ENCODE results near the gene DYRK2. TPM values are rescaled to one million over a fixed set of nuclear protein-coding genes. Genes with fewer than 3 reads are reported as not detected.

DYRK2 gene
- total RNA-seq, 1 experiment from 2014 or later, result 28.6 TPM

DNA sequence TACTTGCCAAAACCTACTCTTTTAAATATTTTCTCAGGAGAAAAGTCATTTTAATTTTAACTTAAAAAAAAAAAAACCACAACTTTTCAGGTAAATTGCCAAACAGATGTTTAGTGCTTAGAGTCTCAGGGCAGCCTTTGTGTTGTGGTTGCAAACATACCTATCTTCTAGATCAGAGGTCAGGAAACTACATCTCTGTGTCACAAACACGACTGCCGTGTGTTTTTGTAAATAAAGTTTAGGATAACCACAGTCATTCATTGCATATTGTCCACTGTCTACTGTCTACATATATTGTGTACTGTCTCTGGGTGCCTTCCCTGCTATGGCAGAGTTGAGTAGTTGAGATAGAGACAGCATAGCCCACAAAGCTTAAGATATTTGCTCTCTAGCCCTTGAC is 48.9 kb downstream of the DYRK2 start:
- TF ChIP-seq, protein P1, sequence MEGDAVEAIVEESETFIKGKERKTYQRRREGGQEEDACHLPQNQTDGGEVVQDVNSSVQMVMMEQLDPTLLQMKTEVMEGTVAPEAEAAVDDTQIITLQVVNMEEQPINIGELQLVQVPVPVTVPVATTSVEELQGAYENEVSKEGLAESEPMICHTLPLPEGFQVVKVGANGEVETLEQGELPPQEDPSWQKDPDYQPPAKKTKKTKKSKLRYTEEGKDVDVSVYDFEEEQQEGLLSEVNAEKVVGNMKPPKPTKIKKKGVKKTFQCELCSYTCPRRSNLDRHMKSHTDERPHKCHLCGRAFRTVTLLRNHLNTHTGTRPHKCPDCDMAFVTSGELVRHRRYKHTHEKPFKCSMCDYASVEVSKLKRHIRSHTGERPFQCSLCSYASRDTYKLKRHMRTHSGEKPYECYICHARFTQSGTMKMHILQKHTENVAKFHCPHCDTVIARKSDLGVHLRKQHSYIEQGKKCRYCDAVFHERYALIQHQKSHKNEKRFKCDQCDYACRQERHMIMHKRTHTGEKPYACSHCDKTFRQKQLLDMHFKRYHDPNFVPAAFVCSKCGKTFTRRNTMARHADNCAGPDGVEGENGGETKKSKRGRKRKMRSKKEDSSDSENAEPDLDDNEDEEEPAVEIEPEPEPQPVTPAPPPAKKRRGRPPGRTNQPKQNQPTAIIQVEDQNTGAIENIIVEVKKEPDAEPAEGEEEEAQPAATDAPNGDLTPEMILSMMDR (conservative IDR thresholded peaks at IDR 0.05; ENCODE audit: low read depth, low read length), result no peak
- no peak for TF ChIP-seq EZH2 (IDR thresholded peaks at IDR 0.05; ENCODE audit: borderline replicate concordance, low read depth, low read length, poor library complexity, severe bottlenecking)
- no peak overlapping the region for H3K27ac ChIP-seq (ENCODE audit: low read depth, low read length, poor library complexity, severe bottlenecking)
- H3K4me1 ChIP-seq (ENCODE audit: insufficient read depth, low read length, poor library complexity, severe bottlenecking), result no peaks in the 10 kb centered on the region
- CTCF ChIA-PET, result no interaction called here
- POLR2A ChIA-PET (ENCODE audit: low non-redundant PET), result no interaction called here
- BruUV-seq (replicated peaks), result no TSS peak
- no peaks in the 10 kb centered on the region for H3K27me3 ChIP-seq (replicated peaks; ENCODE audit: insufficient read depth, low read depth, low read length, poor library complexity)
- no peaks in the 10 kb centered on the region for H3K36me3 ChIP-seq (ENCODE audit: insufficient read depth, low read length, poor library complexity, severe bottlenecking)
- intact Hi-C loops (cut with micrococcal nuclease; ENCODE audit: unreplicated experiment), result no loop called here
- DNase-seq (ENCODE audit: low spot score), result no peak
- H3K4me3 ChIP-seq (ENCODE audit: low read depth, low read length, poor library complexity, severe bottlenecking), result no peak overlapping the region
- H3K9me3 ChIP-seq (ENCODE audit: low read depth, low read length, poor library complexity, severe bottlenecking), result no peaks in the 10 kb centered on the region

DNA sequence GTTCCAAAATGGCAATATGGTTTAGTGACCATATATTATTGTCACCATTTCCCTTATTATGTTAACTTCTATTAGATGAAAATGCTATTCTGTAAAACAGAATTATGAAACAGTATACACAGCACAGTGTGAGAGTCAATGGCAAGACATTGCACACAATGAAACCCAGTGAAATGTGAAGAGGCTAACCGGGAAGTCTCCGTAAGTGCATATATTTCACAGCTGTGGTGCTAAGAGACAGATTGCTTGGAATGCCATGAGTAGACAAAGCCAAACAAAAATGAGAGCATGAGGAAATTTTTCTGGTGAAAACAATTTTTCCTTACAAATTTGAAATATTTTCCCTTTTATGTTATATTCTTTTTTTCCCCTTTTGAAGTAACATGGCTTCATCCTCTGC is 49.4 kb downstream of the DYRK2 start:
- no TSS peak for BruUV-seq (replicated peaks)

DNA sequence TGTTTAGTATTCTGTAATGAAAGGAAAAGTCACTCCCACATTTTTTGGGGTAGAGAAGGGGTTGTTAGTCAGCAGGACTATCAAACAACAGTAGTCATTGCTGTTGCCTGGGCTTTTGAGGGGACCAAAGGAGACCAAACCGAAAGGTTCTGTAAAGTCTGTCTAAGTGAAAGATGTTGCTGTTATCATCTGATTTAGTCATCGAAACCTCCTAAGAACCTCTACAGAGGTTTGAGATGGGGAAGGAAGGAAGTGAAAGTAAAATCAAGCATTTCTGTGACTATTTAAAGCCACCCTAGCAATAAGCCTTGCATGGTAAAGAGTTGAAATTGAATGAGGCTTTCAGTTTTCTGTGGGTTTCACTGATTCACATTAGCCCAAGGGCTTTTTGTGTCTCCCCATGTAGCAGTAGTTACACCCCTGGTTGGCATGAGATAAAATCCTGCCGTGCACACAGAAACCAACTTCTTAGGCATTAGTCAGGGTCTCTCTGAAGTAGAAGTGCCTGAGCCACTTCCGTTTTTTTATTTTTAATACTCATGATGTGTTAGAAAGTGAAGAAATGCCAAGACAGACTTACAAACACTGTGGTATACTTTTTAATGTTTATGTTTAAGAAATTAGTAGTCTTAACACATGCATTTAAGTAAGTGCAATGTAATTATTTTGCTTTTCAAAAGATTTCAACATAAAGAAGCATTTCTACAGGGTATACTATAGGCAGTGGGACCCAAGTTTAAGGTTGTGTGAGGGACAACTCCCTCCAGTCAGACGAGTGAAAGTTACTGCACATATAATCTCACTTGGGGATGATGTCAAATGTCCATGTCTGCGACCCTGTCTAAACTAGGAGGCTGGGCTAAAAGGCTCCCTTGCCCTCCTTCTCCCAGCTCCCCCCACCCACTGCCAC is 50.4 kb downstream of the DYRK2 start:
- Histone ChIP-seq H3K4me1 (ENCODE audit: insufficient read depth, low read length, poor library complexity, severe bottlenecking) (no peaks in the 10 kb centered on the region), H3K4me3 (ENCODE audit: low read depth, low read length, poor library complexity, severe bottlenecking) (no peak overlapping the region), H3K27ac (ENCODE audit: low read depth, low read length, poor library complexity, severe bottlenecking) (no peak overlapping the region), H3K36me3 (ENCODE audit: insufficient read depth, low read length, poor library complexity, severe bottlenecking) (no peaks in the 10 kb centered on the region), H3K27me3 (replicated peaks; ENCODE audit: insufficient read depth, low read depth, low read length, poor library complexity) (no peaks in the 10 kb centered on the region), H3K9me3 (ENCODE audit: low read depth, low read length, poor library complexity, severe bottlenecking) (no peaks in the 10 kb centered on the region)
- ChIA-PET POLR2A (ENCODE audit: low non-redundant PET) (no interaction called here), CTCF (no interaction called here)
- BruUV-seq (replicated peaks), result no TSS peak
- intact Hi-C loops (cut with micrococcal nuclease; ENCODE audit: unreplicated experiment), result no loop called here
- TF ChIP-seq, protein P1 (conservative IDR thresholded peaks at IDR 0.05; ENCODE audit: low read depth, low read length), result no peak
- TF ChIP-seq EZH2 (IDR thresholded peaks at IDR 0.05; ENCODE audit: borderline replicate concordance, low read depth, low read length, poor library complexity, severe bottlenecking), result no peak
- DNase-seq (ENCODE audit: low spot score), result no peak

More for the DNA sequence above, 49.4 kb downstream of the DYRK2 start:
- H3K4me1 ChIP-seq (ENCODE audit: insufficient read depth, low read length, poor library complexity, severe bottlenecking), result no peaks in the 10 kb centered on the region
- H3K4me3 ChIP-seq (ENCODE audit: low read depth, low read length, poor library complexity, severe bottlenecking), result no peak overlapping the region
- no peaks in the 10 kb centered on the region for H3K9me3 ChIP-seq (ENCODE audit: low read depth, low read length, poor library complexity, severe bottlenecking)
- no peaks in the 10 kb centered on the region for H3K36me3 ChIP-seq (ENCODE audit: insufficient read depth, low read length, poor library complexity, severe bottlenecking)
- DNase-seq (ENCODE audit: low spot score), result no peak
- no peak overlapping the region for H3K27ac ChIP-seq (ENCODE audit: low read depth, low read length, poor library complexity, severe bottlenecking)
- TF ChIP-seq, protein P1 (conservative IDR thresholded peaks at IDR 0.05; ENCODE audit: low read depth, low read length), result no peak
- no peak for TF ChIP-seq EZH2 (IDR thresholded peaks at IDR 0.05; ENCODE audit: borderline replicate concordance, low read depth, low read length, poor library complexity, severe bottlenecking)
- intact Hi-C loops (cut with micrococcal nuclease; ENCODE audit: unreplicated experiment), result no loop called here
- H3K27me3 ChIP-seq (replicated peaks; ENCODE audit: insufficient read depth, low read depth, low read length, poor library complexity), result no peaks in the 10 kb centered on the region
- ChIA-PET POLR2A (ENCODE audit: low non-redundant PET) (no interaction called here), CTCF (no interaction called here)
